Caki2 (cell line): ENCODE results near the gene LENG1. TPM values are rescaled to one million over a fixed set of nuclear protein-coding genes. Genes with fewer than 3 reads are reported as not detected.

Experiments
- DNase-seq: peaks from one replicate; pipeline ENCODE4 v3.0.0-alpha.2; 2015; ENCODE audit warnings: low read depth
- in situ Hi-C: cut with HindIII; loops from 2 replicates; pipeline ENCODE4 v1.10.0; 2016; ENCODE audit warnings: low sequenced_read_pairs, low pct_unique_long_range_greater_than_20kb, mixed read lengths
- total RNA-seq: library from RNA; depleted of rRNA; stranded (reverse); fragments of >200 nt; shearing (Covaris generic); gene quantifications from 2 replicates; pipeline ENCODE4 v1.2.3, GENCODE V29; 2014; ENCODE audit warnings: low replicate concordance

LENG1 gene
- total RNA-seq, 1 experiment from 2014 or later, result 9.3 TPM

- in situ Hi-C loops, result no loop called here
- DNase-seq, result no peak
Observed at GRCh38 chr19:54129617-54129996, 29.9 kb downstream of the LENG1 start.

- no peak for DNase-seq
- in situ Hi-C loops, result no loop called here
Observed at GRCh38 chr19:54128796-54129616, 30.5 kb downstream of the LENG1 start.

- DNase-seq, result no peak
- in situ Hi-C loops, result no loop called here
Observed at GRCh38 chr19:54128441-54128725, 31.1 kb downstream of the LENG1 start.

GRCh38 chr19:54127688-54128440 is 31.7 kb downstream of the LENG1 start:
- in situ Hi-C loops, result no loop called here
- DNase-seq, result no peak

GRCh38 chr19:54125713-54126112 is 33.8 kb downstream of the LENG1 start:
- DNase-seq, result no peak
- in situ Hi-C loops, result no loop called here

- in situ Hi-C loops, result no loop called here
- DNase-seq, result no peak
Observed at GRCh38 chr19:54124393-54124792, 35.1 kb downstream of the LENG1 start.

- DNase-seq, result no peak
- in situ Hi-C loops, result no loop called here
Observed at GRCh38 chr19:54123682-54124081, 35.8 kb downstream of the LENG1 start.

- no peak for DNase-seq
Observed at GRCh38 chr19:54121259-54121658, 38.3 kb downstream of the LENG1 start.

GRCh38 chr19:54115109-54116063 is 44.1 kb downstream of the LENG1 start, which contains the start of the genes PRPF31 and TFPT:
TSS of gene PRPF31 (plus strand) at chr19:54115754. CDS start at chr19:54118279, 2,525 bp downstream.
TSS of gene TFPT (minus strand) at chr19:54115657. CDS start at chr19:54115269, 388 bp downstream.
- in situ Hi-C loops, result no loop called here
- peak; percentile 98 for DNase-seq

More at GRCh38 chr19:54121259-54121658, 38.3 kb downstream of the LENG1 start:
- in situ Hi-C loops, result no loop called here

- in situ Hi-C loops, result no loop called here
- DNase-seq, result no peak
Observed at GRCh38 chr19:54114340-54115108, 45.0 kb downstream of the LENG1 start.

- no peak for DNase-seq
- in situ Hi-C loops, result no loop called here
Observed at GRCh38 chr19:54109651-54110050, 49.9 kb downstream of the LENG1 start.

GRCh38 chr19:54108496-54108895 is 51.0 kb downstream of the LENG1 start:
- no peak for DNase-seq
- in situ Hi-C loops, result no loop called here

- no peak for DNase-seq
- in situ Hi-C loops, result no loop called here
Observed at GRCh38 chr19:54107876-54108490, 51.5 kb downstream of the LENG1 start.

- DNase-seq, result no peak
- in situ Hi-C loops, result no loop called here
Observed at GRCh38 chr19:54106716-54107115, 52.8 kb downstream of the LENG1 start.

- no peak for DNase-seq
- in situ Hi-C loops, result no loop called here
Observed at GRCh38 chr19:54105796-54106195, 53.7 kb downstream of the LENG1 start.
